Activated naive CD8-positive, alpha-beta T cell treated with anti-CD3 and anti-CD28 coated beads, Interleukin-2, amount 50 U/mL, for 16 hours (primary cell): Measurements from ENCODE around the gene LACTB.

ENCODE experiments used
- DNase-seq: peaks from one replicate; pipeline ENCODE4 v3.0.0-alpha.2; 2020; ENCODE audit warnings: low read depth, low spot score

Gene LACTB, protein sequence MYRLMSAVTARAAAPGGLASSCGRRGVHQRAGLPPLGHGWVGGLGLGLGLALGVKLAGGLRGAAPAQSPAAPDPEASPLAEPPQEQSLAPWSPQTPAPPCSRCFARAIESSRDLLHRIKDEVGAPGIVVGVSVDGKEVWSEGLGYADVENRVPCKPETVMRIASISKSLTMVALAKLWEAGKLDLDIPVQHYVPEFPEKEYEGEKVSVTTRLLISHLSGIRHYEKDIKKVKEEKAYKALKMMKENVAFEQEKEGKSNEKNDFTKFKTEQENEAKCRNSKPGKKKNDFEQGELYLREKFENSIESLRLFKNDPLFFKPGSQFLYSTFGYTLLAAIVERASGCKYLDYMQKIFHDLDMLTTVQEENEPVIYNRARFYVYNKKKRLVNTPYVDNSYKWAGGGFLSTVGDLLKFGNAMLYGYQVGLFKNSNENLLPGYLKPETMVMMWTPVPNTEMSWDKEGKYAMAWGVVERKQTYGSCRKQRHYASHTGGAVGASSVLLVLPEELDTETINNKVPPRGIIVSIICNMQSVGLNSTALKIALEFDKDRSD

DNA sequence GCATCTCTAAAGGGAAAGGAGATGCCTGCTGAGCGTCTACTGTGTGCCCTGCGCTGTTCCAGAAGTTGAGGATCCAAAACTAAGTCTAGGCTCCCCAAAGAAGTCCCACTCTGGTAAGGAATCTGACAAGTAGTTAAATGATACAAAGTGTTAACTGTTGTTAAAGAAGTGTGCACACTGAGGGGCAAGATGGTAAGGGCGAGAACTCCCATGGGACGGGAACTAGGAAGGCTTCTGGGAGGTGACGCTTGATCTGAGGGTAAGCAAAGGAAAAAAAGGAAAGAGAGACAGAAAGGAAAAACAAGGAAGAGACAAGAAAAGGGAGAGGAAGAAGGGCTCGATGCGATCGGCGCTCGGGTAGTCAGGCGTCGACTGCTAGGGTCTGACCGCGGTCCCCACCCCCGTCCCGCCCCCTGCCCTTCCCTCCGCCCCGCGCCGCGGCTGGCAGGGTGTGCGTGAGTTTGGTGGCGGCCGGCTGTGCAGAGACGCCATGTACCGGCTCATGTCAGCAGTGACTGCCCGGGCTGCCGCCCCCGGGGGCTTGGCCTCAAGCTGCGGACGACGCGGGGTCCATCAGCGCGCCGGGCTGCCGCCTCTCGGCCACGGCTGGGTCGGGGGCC is at the start of gene LACTB:
TSS of gene LACTB (plus strand) at position 480 of the 620 bp plus-strand sequence. CDS start at position 491, 11 bp downstream.
- DNase-seq = peak; percentile 60

DNA sequence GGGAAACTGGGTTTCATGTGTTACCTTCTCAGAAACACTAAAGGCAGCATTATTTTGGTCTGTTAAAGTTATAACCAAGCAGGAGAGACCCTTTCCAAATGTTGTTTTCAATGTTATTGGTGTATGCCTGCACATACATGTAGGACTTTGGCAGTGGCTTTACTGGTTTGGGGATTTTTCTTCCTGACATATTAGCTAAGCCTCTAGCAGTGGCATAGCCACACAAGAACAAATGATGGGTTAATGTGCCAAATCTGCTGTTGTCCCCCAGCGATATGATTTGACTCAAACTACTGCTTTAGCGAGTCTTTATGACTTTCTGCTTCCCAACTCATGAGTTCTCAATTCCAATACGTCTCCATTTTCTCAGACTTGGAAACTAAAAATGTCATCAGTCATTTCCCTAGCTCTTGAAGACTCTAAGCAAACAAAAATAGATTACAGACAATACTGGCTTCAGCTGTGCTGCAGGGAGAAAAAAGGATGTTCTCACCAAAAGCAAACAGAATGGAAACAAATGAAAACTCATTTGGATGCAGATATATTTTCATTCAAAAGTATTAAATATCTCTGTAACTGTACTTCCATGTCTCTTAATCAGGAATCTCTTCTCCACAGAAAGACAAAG is 49.5 kb upstream of the LACTB start:
- no peak for DNase-seq

DNA sequence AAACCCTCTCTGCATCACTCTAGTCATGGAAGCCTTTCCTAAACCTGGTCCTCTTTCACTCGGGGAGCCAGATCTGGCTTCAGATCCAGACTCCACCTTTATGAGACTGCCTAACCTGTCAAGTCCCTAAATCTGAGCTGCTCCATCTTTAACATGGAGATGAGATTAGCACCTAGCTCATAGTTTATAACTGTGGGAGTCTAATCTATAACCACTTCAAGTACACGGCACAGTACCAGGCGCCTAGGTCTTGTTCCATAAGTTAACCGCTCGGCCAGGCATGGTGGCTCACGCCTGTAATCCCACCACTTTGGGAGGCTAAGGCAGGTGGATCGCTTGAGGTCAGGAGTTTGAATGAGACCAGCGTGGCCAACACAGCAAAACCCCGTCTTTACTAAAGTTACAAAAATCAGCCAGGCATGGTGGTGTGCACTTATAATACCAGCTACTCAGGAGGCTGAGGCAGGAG is 48.8 kb upstream of the LACTB start:
- no peak for DNase-seq

DNA sequence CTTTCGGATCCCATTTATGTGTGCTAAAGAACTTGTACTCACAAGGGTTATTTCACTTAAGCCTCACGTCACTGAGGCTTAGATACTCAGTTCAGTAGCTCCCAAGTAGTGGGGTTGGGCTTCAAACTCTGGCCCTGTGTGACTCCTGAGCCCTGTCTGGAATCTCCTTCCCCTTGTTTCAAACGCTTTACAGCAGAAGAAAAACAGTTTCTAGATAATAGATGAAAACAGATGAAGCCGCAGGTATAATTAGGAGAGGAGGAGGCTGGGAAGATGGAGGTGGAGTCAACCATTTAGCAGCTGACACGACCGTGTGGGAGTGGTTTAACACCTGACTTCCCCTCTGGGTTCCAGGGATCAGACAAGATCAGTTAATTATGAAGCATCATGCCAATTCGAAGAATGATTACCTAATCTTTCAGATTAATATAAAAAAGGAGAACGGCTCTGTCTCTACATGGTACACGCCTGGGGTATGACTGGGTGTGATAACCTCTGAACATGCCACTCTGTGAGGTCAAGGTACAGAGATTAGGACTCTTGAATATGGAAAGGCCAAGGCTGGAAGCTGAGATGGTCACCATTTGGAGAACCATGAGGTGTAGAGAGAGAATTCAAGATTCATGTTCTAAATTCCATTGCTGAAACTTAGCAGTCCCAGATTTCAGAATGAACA is 48.0 kb upstream of the LACTB start:
- no peak for DNase-seq

DNA sequence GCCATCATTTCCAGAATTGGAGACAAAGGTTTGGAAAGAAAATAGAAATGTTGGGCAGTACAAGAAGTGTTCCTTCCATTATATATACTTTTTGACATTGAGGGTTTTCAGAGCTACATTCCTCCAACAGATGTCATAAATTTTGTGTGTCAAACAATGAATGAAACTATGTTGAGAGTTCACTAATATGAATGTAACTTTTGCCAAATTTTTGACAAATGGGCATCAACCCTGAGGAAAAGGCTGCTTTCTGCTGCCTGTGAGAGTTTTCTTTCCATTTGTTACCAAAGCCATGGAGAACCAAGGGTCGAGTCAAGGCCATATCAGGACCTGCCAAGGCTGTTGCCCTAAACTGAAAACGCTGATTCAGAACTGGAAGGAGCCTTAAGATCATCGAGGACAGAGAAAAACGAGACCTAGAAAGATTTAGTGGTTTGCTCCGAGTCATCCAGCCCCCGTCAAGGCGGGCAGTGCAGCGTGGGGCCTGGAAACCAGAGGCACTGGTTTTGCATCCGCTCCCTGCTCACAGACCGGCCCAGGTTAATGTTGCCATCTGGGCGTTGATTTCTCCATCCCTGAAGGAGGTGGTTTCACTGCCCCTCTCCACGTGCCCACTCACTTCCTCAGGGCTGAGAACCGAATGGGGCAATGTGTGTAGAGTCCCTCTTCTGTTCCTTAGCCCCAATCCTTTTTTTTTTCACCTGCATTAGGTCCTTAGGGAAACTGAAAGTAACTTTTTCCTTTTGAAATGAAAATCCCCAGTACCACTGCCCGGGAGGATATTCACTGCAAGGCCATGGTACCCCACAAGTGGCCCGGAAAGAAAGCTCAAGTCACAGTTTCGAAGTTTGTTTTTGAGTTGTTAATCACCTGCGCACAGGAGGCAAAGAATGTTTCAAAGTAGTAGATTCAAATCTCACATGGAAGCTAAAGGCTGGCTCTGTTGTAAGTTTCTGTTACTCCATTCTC is 46.4 kb upstream of the LACTB start:
- no peak for DNase-seq

DNA sequence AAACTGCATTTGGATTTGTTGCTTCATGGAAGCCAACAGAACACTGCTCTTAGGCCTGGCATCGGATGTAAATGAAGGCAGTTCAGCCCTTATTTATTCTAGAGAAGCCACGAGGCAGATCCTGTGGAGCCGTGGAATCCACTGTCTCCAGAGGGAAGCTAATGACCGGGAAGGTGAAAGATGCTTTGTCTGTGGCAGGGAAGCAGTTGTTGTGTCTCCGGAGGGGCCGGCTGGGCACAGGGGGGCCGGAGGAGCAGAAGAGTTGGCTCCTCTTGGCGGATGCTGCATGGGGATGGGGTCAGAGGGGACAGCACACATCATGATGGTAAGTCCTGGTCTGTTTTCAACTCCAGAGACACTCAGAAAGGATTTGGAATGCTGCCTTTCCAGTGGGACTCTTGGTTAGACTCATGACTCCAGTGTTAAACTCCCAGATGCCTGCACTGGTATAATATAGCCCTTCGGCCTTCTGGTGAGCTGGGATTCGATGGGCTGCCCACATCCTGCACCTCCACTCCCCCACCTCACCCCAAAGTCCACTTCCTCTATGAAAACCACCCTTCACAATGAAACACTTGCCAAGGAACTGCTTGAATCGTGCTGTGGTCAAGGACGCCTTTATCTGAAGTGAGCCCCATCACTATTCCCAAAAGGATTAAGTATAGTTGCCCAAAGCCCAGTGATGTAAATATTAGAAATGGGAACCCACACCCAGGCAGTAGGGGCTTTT is 45.5 kb upstream of the LACTB start:
- DNase-seq = no peak

DNA sequence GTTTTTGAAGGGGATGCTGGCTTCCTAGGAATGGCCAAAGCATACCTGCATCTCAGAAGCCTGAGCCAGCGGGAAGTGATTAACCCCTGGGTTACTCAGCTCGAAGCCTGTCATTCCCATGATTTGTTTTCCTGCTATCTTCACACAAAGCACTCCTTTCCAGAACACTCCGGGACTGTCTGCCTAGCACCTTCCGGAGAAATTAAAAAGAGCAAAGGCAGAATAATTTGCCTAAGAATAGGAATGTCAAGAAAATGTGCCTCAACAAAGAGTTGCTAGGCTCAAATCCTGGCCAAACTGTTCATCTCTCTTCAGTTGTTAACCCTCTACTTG is 45.0 kb upstream of the LACTB start:
- no peak for DNase-seq

DNA sequence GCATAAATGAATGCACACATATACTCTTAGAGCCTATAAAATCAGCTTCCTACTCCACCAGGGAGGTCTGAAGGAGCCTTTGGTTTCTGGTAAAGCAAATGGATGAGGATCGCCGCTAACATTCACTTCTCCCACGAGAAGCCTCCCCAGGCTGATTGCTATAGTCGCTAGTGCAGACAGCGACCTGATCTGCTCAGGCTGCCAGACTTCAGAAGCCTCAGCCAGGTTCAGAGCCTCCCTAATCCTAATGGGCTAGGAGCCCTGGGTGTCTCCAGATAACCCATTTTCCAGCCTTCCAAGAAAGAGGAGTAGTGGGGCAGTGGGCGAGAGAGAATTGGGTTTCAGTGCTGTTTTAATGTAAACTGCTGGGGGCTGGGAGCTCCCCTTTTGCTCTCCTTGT is 43.7 kb upstream of the LACTB start:
- no peak for DNase-seq

DNA sequence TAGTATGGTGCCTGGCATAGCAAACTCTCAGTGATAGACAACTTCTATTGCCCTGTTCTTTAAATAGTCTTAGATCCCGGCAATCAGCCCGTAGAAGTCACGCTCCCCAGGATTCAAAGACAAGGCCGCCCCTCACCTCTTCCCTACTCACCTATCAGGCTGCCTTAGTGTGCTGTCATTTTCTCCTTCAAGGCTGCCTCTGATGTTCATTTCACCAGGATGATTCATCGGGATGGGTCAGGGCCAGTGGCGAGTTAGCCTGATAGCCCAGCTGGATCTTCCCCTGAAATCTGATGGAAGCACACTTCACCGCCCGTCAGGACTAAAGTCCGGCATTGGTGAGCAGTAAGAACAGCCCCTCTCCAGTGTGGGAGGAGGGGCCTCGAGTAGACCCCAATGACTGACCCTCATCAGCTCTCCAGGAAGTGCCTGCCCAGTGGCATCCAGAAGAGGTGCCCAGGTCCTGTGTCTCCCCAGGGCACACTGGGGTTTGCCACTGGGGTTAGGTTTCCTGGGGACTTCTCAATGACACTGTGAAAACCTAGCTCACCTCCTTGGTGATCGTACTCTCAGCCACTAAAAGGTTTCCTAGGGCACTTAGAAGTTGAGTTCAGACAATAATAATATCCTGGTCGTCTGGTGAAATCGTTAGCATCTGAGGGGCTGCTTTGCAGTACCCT is 41.6 kb upstream of the LACTB start:
- no peak for DNase-seq

DNA sequence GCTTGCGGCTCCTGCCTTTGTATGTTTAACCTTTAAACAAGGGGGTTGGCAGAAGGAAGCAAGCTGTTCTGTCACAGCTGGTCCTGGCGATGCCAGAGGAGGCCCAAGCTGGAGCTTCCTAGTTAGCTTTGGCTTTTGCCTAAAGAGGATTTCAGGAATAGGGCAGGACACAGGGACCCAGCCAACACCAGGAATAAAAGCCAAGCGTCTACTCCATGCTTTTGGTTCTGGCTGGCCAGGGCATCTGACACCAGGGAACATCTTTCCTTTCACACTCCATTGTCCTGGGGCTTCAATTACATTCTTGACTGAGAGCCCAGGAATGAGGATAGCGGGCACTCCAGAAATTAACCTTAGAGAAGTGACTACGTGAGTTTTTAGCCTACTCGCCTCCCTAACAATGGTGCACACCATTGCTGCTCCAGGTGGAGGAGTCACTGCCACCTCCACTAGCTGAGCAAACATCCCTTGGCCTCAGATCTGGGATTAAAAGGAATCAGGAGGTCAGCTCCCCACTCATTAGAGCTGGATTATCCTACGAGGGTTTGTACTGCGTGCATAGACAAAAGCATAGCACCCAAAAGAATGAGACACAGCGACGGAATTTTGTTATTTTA is 40.9 kb upstream of the LACTB start:
- no peak for DNase-seq

DNA sequence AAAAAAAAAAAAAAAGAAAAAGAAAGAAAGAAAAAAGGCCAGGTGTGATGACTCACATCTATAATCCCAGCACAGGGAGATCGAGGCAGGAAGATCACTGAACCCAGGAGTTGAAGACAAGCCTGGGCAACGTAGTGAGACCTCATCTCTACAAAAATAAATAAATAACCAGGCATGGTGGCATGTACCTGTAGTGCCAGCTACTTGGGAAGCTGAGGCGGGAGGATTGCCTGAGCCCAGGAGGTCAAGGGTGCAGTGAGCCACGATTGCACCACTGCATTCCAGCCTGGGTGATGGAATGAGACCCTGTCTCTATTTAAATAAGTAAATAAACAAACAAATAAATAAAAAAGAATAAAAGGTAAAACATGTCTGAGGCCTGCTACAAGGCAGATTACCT is 39.3 kb upstream of the LACTB start:
- DNase-seq = no peak

DNA sequence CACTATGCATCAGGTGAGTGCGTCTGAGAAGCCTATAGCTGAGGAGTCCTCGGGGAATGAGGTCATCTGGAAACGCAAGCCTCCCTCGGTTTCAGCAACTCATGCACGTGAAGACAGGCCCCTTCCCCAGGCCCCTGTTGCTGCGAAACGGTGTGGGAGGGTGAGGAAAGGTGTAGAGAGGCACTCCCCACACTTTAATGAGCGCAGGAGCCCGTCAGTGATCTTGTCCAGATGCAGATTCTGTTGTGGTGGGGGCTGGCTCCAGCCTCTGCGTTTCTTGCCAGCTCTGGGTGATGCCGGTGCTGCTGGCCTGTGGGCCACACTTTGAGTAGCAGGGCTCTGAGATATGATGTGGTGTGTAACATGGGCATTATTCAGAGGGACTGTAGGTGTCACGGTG is 38.6 kb upstream of the LACTB start:
- no peak for DNase-seq

DNA sequence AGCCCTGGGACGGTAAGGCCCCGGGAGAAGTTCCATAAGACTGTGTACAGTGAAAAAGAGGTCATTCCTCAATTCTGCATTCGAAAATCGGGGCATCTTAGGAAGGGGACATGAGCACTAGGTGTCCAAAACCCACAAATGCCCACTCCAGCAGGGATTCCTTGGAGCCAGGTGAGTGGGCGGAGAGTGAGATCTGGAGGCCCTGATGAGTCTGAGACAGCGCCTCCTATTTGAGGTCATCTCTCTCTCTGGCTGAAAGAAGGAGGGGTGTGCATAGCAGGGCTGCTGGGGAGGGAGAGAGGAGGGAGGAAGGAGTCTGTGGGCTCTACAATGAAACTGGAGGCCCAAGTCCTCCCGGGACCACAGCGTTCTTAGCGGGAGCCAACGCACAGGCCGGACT is 38.1 kb upstream of the LACTB start:
- DNase-seq = no peak

DNA sequence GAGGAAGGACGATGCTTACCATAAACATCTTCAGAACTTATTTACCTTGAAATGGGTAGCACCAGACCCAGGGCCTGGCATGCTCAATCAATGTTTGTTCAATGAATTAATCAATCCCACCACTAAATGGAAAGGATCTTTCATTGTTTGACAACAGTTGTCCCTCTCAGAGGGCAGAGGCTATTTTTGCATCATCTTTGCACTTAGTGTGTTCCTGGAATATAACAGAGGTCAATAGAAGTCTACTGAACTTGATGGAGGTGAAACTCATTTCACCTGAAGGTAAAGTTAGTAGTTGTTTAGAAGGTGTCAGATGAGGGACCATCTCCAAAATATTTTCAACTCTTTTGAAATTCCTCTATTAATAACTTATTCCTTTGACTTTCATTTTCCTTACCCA is 36.9 kb upstream of the LACTB start:
- DNase-seq = no peak

DNA sequence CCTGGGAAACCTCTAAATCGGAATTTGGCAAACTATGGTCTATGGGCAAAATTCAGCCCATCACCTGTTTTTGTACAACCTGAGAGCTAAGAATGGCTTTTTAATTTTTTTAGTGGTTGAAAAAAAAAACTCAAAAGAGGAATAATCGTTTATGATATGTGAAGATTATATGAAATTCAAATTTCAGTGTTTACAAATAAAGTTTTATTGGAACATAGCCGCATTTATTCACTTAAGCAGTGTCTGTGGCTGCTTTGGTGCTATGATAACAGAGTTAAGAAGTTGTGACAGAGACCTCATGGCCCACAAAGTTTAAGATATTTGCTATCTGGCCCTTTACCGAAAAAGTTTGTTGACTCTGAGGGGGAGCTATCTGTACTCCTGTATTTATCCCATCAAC is 36.4 kb upstream of the LACTB start:
- no peak for DNase-seq

DNA sequence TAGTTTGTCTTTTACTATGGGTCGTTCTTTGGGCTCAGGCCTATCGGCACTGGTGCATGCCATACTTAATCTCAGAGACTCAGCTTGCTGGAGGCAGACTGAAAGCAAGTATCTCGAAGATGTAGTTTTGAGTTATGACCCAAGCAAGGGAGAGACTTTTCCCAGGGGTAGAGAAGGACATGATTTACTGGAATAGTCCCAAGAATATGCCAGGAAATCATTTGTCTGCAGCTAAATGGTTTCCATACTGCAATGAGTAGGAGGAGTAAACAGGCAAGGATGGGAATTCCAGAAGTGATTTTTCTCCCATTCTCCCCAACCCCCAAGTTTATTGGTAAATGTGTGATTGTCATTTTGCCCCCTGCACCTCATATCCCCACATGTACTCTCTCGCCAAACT is 35.4 kb upstream of the LACTB start:
- no peak for DNase-seq

DNA sequence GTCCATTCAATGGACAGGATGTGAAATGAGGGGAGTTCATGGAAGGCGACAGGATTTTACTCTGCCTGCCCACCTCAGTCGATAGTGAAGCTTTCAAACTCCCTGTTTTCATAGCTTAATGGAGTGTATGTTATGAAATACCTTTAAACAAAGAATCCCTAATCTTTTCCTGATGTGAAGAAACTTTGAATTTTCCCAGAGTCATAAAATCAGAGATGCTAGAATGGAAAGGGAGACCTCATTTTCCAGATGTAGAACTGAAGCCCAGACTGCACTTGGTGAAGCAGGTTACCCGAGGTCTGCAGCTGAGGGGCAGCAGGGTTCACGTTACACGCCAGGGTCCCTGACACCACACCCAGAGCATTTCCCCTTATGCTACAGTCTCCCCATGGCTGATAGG is 34.7 kb upstream of the LACTB start:
- no peak for DNase-seq

DNA sequence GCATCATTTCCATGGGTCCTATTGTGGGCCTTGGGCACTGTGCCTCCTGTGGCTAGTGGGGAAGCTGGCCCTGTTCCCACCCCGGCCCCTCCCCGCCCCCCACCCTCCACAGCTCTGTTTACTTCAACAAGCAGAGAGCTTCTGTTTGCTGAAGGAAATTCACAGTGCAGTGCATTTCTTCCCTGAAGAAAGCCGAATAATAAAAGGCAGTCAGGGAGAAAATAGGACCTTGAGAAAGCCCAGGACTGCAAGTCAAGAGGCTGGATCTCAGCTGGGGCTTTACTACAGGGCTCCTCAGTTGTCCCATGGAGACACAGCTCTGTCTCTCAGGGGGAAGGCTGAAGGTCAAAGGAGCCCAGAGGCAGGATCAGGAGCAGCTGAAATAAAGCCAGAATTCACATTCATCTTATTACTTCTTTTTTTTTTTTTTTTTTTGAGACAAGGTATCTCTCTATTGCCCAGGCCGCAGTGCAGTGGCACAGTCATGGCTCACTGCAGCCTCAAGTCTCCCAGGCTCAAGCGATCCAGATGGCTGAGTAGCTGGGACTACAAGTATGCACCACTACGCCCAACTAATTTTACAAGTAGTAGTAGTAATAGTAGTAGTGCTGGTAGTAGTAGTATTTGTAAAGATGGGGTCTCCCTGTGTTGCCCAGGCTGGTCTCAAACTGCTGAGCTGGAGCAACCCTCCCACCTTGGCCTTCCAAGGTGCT is 33.0 kb upstream of the LACTB start:
- DNase-seq = no peak
